Nephron (organoid): ENCODE data around the gene CASTOR2.
A peak's percentile ranks its signal among the peaks of the same experiment; 100 is the strongest.

ENCODE experiments used
- H3K27ac Mint-ChIP-seq, 3 experiments: 2 replicates each; pipeline ENCODE4 v1.8.0; 2020; ENCODE audit warnings: mixed read lengths in 3 of 3, mild to moderate bottlenecking in 2 of 3, moderate library complexity in 1 of 3
- H3K27me3 Mint-ChIP-seq: 2 replicates; pipeline ENCODE4 v1.8.0; 2021; ENCODE audit warnings: low read depth, mild to moderate bottlenecking, moderate library complexity, mixed read lengths
- H3K36me3 Mint-ChIP-seq: 2 replicates; pipeline ENCODE4 v1.8.0; 2020; ENCODE audit warnings: low read depth, mixed read lengths
- H3K4me1 Mint-ChIP-seq: 2 replicates; pipeline ENCODE4 v1.8.0; 2020; ENCODE audit warnings: mixed read lengths
- H3K4me3 Mint-ChIP-seq, 3 experiments: 2 replicates each; pipeline ENCODE4 v1.8.0; 2020; ENCODE audit warnings: mild to moderate bottlenecking in 3 of 3, mixed read lengths in 3 of 3, moderate library complexity in 2 of 3
- H3K9me3 Mint-ChIP-seq: 2 replicates; pipeline ENCODE4 v1.8.0; 2020; ENCODE audit warnings: mixed read lengths
- TF ChIP-seq, protein P1 (sequence below), 3 experiments: fragments of 200-600 bp; sonication (generic); IDR thresholded peaks; one replicate each; pipeline ENCODE4 v1.5.0; 2021; ENCODE audit warnings: antibody characterized with exemption in 3 of 3; ENCODE audit not compliant: unreplicated experiment in 3 of 3

CASTOR2 gene

DNA sequence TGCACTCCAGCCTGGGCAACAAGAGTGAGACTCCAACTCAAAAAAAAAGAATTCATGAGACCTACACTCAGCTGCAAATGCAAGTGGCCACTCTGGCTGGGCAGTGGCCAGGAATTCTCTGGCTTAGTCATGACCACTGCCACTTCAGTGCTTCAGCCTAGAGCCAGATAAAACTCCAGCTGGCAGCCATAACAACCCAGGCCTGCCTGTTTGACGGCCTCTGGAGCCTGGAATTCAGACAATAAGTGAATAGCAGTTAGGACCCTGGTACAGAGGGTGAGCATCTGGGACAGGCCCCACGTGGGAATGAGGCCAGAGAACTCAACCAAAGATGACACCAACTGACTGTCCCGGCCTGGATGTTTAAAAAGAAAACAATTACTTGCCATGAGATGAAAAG is 90.2 kb downstream of the CASTOR2 start:
- TF ChIP-seq, protein P1, sequence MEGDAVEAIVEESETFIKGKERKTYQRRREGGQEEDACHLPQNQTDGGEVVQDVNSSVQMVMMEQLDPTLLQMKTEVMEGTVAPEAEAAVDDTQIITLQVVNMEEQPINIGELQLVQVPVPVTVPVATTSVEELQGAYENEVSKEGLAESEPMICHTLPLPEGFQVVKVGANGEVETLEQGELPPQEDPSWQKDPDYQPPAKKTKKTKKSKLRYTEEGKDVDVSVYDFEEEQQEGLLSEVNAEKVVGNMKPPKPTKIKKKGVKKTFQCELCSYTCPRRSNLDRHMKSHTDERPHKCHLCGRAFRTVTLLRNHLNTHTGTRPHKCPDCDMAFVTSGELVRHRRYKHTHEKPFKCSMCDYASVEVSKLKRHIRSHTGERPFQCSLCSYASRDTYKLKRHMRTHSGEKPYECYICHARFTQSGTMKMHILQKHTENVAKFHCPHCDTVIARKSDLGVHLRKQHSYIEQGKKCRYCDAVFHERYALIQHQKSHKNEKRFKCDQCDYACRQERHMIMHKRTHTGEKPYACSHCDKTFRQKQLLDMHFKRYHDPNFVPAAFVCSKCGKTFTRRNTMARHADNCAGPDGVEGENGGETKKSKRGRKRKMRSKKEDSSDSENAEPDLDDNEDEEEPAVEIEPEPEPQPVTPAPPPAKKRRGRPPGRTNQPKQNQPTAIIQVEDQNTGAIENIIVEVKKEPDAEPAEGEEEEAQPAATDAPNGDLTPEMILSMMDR (IDR thresholded peaks at IDR 0.05; ENCODE audit: unreplicated experiment in 3 of 3) = no peak
- peaks cover 62% of the 10 kb centered on the region for H3K36me3 Mint-ChIP-seq
- H3K27me3 Mint-ChIP-seq = no peaks in the 10 kb centered on the region
- H3K4me1 Mint-ChIP-seq = peaks cover 19% of the 10 kb centered on the region
- no peak overlapping the region for H3K4me3 Mint-ChIP-seq
- H3K27ac Mint-ChIP-seq = peak overlapping the region; percentile 77 to 99 (median 87)
- H3K9me3 Mint-ChIP-seq = no peaks in the 10 kb centered on the region

DNA sequence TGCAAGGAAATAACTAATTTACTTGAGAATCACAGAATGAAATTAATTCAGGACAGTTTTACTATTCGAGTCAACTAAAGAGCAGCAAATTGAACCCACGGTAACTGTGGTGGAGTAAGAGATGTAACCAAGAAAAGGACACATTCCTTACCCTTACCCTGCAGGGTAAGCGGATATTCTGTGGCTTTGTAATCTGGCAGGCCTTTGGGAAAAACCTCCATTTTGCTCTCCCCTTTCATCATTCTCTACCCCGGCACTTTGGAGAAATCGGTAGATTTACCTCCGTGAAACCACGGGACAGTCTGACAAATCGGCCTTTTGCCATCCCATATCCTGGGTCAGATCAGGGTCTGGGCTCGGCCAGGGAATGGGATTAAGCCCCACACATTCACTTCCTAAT is 90.7 kb downstream of the CASTOR2 start:
- H3K27ac Mint-ChIP-seq = peak overlapping the region; percentile 77 to 99 (median 87)
- no peaks in the 10 kb centered on the region for H3K9me3 Mint-ChIP-seq
- TF ChIP-seq, protein P1 (IDR thresholded peaks at IDR 0.05; ENCODE audit: unreplicated experiment in 3 of 3) = no peak
- H3K36me3 Mint-ChIP-seq = peaks cover 64% of the 10 kb centered on the region
- no peaks in the 10 kb centered on the region for H3K27me3 Mint-ChIP-seq
- H3K4me1 Mint-ChIP-seq = peaks cover 19% of the 10 kb centered on the region
- no peak overlapping the region for H3K4me3 Mint-ChIP-seq

DNA sequence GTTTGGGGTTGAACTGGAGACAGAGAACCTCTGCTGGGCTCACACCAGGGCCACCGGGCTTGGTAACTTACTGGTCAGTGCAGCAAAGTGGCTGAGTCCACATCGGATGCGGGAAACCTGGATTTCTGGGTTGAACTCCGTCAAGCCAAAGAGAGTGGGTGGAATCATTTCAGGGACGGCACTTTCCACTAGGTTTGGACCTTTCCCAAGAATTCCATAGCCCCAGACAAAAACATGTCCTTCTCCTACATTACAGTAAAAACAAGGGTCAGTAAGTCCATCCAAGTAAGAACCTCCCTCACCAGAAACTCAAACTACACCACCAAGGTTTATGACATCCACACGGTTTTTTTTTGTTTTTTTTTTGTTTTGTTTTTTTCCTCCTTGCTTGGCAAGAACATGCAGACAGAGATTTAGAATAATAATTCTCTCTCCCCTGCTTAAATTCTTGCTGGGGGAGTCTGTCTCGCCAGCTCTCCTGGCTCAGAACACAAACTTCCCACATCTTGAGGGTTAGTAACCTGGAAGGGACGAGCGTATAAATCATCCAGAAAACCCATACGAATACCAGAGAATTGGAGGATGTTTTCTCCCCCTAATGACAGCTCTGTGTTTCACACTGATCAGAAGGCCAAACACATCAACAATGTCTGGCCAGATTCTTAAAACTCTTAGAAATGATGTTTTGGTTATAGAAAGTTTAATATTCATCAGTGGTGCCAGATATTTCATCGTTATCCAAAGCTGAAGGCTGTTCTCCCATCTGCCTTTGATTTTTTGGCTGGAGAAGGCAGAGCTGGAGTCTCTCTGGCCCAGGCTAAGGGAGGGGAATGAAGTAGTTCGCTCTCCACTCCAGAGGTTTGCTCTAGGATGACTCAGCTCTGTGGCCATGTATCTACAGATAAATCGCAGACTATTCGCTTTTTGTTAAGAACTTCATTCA is 91.6 kb downstream of the CASTOR2 start:
- Mint-ChIP-seq H3K36me3 (peaks cover 70% of the 10 kb centered on the region), H3K27ac (peak overlapping the region; percentile 77 to 99 (median 87)), H3K9me3 (no peaks in the 10 kb centered on the region), H3K4me1 (peaks cover 19% of the 10 kb centered on the region), H3K27me3 (no peaks in the 10 kb centered on the region), H3K4me3 (peak overlapping the region in 2 of 3 experiments; percentile 5 to 23)
- TF ChIP-seq, protein P1 (IDR thresholded peaks at IDR 0.05; ENCODE audit: unreplicated experiment in 3 of 3) = no peak

DNA sequence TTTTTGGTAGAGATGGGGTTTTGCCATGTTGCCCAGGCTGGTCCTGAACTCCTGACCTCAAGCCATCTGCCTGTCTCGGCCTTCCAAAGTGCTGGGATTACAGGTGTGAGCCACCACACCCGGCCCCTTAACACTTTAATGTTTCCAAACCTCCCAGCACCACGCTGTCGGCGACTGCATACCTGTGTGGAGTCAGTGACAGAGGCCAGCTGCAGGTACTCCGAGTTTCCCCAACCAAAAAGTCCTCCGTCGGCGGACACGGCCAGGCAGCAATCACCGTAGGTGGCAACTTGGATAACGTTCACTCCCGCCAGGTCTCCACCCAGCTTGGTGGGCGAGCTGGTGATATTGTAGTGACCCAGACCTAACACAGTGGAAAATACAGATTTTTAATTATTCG is 93.9 kb downstream of the CASTOR2 start:
- Mint-ChIP-seq H3K27ac (no peak overlapping the region), H3K9me3 (no peaks in the 10 kb centered on the region), H3K4me3 (no peak overlapping the region), H3K27me3 (no peaks in the 10 kb centered on the region), H3K4me1 (peaks cover 19% of the 10 kb centered on the region), H3K36me3 (peaks cover 72% of the 10 kb centered on the region)
- TF ChIP-seq, protein P1 (IDR thresholded peaks at IDR 0.05; ENCODE audit: unreplicated experiment in 3 of 3) = no peak

DNA sequence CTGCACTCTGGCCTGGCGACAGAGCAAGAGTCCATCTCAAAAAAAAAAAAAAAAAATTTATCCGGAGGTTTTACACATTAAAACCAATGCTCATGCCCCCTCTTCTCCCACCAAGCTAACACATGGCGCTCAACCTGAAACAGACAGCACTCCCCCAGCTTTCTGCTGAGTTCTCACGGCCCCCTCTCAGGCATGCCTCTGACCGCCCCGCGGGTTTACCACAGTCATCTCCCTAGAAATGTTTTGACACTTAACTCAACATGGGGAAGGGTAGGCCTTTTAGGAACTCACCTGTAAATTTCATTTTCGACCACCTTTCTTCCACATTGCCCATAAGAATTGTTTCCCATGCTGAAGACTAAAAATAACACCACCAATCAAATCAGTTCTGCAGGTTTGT is 99.8 kb downstream of the CASTOR2 start:
- H3K4me3 Mint-ChIP-seq = no peak overlapping the region
- H3K36me3 Mint-ChIP-seq = peaks cover 67% of the 10 kb centered on the region
- no peaks in the 10 kb centered on the region for H3K9me3 Mint-ChIP-seq
- no peak overlapping the region for H3K27ac Mint-ChIP-seq
- TF ChIP-seq, protein P1 (IDR thresholded peaks at IDR 0.05; ENCODE audit: unreplicated experiment in 3 of 3) = no peak
- H3K4me1 Mint-ChIP-seq = no peaks in the 10 kb centered on the region
- H3K27me3 Mint-ChIP-seq = no peaks in the 10 kb centered on the region

DNA sequence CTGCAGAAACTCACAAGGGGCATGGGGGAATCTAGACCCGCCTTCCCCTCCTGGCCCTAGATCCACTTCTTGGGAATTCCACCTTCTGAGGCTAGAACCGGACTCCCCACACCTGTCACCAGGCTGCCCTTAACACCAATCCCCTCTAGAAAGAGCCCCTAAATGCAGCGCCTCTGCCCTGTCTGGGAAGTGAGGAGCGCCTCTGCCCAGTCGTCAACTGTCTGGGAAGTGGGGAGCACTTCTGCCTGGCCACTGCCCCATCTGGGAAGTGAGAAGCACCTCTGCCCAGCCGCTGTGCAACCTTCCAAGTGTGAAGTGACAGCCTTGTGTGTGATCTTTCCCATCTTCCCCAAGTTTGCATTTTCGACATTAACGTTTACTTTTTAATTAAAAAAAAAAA is 100.3 kb downstream of the CASTOR2 start:
- Mint-ChIP-seq H3K27ac (no peak overlapping the region), H3K27me3 (no peaks in the 10 kb centered on the region), H3K4me1 (no peaks in the 10 kb centered on the region), H3K4me3 (no peak overlapping the region), H3K9me3 (no peaks in the 10 kb centered on the region), H3K36me3 (peaks cover 68% of the 10 kb centered on the region)
- TF ChIP-seq, protein P1 (IDR thresholded peaks at IDR 0.05; ENCODE audit: unreplicated experiment in 3 of 3) = no peak
